CD14-positive monocyte (primary cell): ENCODE data around the gene HTR2B. TPM values are rescaled to one million over a fixed set of nuclear protein-coding genes. Genes with fewer than 3 reads are reported as not detected.

Source experiments
- DNase-seq, 3 donors: peaks; one replicate each; pipeline ENCODE4 v3.0.0-alpha.2; 2011 to 2022
- H2AFZ ChIP-seq: 2 replicates; pipeline ENCODE4 v1.6.0; 2012; ENCODE audit warnings: mild to moderate bottlenecking, low read depth, low read length, inconsistent platforms; ENCODE audit not compliant: insufficient read depth, poor library complexity, severe bottlenecking
- H3K27ac ChIP-seq, 2 donors: 1 replicate in 1 of 2; 2 replicates in 1 of 2; pipeline ENCODE4 v1.5.1; 2012 to 2013; ENCODE audit warnings: low read length in 2 of 2, control low read depth in 1 of 2, inconsistent platforms in 1 of 2, low read depth in 1 of 2, mild to moderate bottlenecking in 1 of 2
- H3K27me3 ChIP-seq, 2 donors: one replicate each; pipeline versions ENCODE4 v1.6.0 to v1.6.1; 2011 to 2013; ENCODE audit warnings: low read length in 2 of 2; ENCODE audit not compliant: control insufficient read depth in 2 of 2, insufficient read depth in 2 of 2
- H3K36me3 ChIP-seq, 2 donors: replicated peaks in 1 of 2; 1 replicate in 1 of 2; 2 replicates in 1 of 2; pipeline versions ENCODE4 v1.5.1 to v1.6.1; 2012 to 2013; ENCODE audit warnings: low read length in 2 of 2, control low read depth in 1 of 2, inconsistent platforms in 1 of 2, mild to moderate bottlenecking in 1 of 2; ENCODE audit not compliant: insufficient read depth in 2 of 2, control insufficient read depth in 1 of 2
- H3K4me1 ChIP-seq, 2 donors: 1 replicate in 1 of 2; 2 replicates in 1 of 2; pipeline versions ENCODE4 v1.5.1 to v1.6.1; 2012 to 2013; ENCODE audit warnings: low read length in 2 of 2, control low read depth in 1 of 2, inconsistent platforms in 1 of 2, mild to moderate bottlenecking in 1 of 2, moderate library complexity in 1 of 2; ENCODE audit not compliant: insufficient read depth in 2 of 2, control insufficient read depth in 1 of 2
- H3K4me2 ChIP-seq: replicated peaks from 2 replicates; pipeline ENCODE3; 2012; ENCODE audit warnings: low read length, moderate library complexity, mild to moderate bottlenecking; ENCODE audit not compliant: poor library complexity, severe bottlenecking; ENCODE audit errors: extremely low read depth
- H3K4me3 ChIP-seq, 3 experiments: fragments of 200-600 bp in 1 of 3; sonication (generic) in 1 of 3; replicated peaks in 1 of 3; 1 replicate in 2 of 3; 2 replicates in 1 of 3; pipeline ENCODE4 v1.5.1; 2011 to 2013; ENCODE audit warnings: low read length in 3 of 3, mild to moderate bottlenecking in 3 of 3, control low read depth in 2 of 3, low read depth in 2 of 3, inconsistent platforms in 1 of 3, moderate library complexity in 1 of 3
- H3K79me2 ChIP-seq: 2 replicates; pipeline ENCODE4 v1.6.0; 2012; ENCODE audit warnings: mild to moderate bottlenecking, control low read depth, inconsistent platforms, low read length, moderate library complexity; ENCODE audit not compliant: insufficient read depth
- H3K9ac ChIP-seq: 2 replicates; pipeline ENCODE4 v1.6.0; 2017; ENCODE audit warnings: low read length, mild to moderate bottlenecking; ENCODE audit not compliant: insufficient read depth, poor library complexity, severe bottlenecking
- H3K9me3 ChIP-seq, 2 donors: replicated peaks in 1 of 2; 1 replicate in 1 of 2; 2 replicates in 1 of 2; pipeline versions ENCODE4 v1.5.1 to v1.6.1; 2012 to 2013; ENCODE audit warnings: low read length in 2 of 2, control low read depth in 1 of 2; ENCODE audit not compliant: control insufficient read depth in 1 of 2, insufficient read depth in 1 of 2
- H4K20me1 ChIP-seq: 2 replicates; pipeline ENCODE4 v1.6.0; 2012; ENCODE audit warnings: mild to moderate bottlenecking, low read length, control low read depth, moderate library complexity; ENCODE audit not compliant: insufficient read depth
- H3K27ac Mint-ChIP-seq, 7 donors: one replicate each; pipeline ENCODE4 v1.8.0; 2020; ENCODE audit warnings: mild to moderate bottlenecking in 7 of 7, mixed read lengths in 7 of 7, moderate library complexity in 6 of 7, inconsistent platforms in 2 of 7
- H3K27me3 Mint-ChIP-seq, 3 donors: one replicate each; pipeline ENCODE4 v1.8.0; 2021 to 2022; ENCODE audit warnings: low read depth in 3 of 3, mild to moderate bottlenecking in 3 of 3, mixed read lengths in 3 of 3, moderate library complexity in 3 of 3, inconsistent platforms in 1 of 3
- H3K36me3 Mint-ChIP-seq, 2 donors: one replicate each; pipeline ENCODE4 v1.8.0; 2020; ENCODE audit warnings: mixed read lengths in 2 of 2, inconsistent platforms in 1 of 2, mild to moderate bottlenecking in 1 of 2
- H3K4me1 Mint-ChIP-seq: one replicate; pipeline ENCODE4 v1.8.0; 2020; ENCODE audit warnings: mild to moderate bottlenecking, mixed read lengths
- H3K4me3 Mint-ChIP-seq, 2 donors: one replicate each; pipeline ENCODE4 v1.8.0; 2020; ENCODE audit warnings: mild to moderate bottlenecking in 2 of 2, mixed read lengths in 2 of 2, moderate library complexity in 1 of 2
- H3K9me3 Mint-ChIP-seq, 7 donors: one replicate each; pipeline ENCODE4 v1.8.0; 2020 to 2022; ENCODE audit warnings: mixed read lengths in 7 of 7, mild to moderate bottlenecking in 6 of 7, moderate library complexity in 6 of 7, inconsistent platforms in 2 of 7
- CTCF ChIP-seq: fragments of 200-600 bp; IDR thresholded peaks from one replicate; pipeline ENCODE4 v1.8.0; 2022; ENCODE audit warnings: antibody characterized with exemption, mild to moderate bottlenecking
- WGBS: methylation state at CpG from one replicate; pipeline ENCODE4 v1.1.5; 2013; ENCODE audit warnings: missing lambda C conversion rate; ENCODE audit not compliant: insufficient coverage; 5-methylcytosine and 5-hydroxymethylcytosine counted together
- intact Hi-C, 2 donors: fragments of 100-400 bp; cut with micrococcal nuclease; formaldehyde crosslinking; loops; one replicate each; pipeline versions ENCODE4 v1.15.0 to v1.15.1; 2023
- polyA plus RNA-seq, 3 donors: library from polyadenylated mRNA; depleted of rRNA in 1 of 3; unstranded in 2 of 3; stranded (reverse) in 1 of 3; fragments of 300-500 nt in 2 of 3; fragments of >200 nt in 1 of 3; fragmentation: Illumina TruSeq in 2 of 3; gene quantifications; 1 replicate in 2 of 3; 2 replicates in 1 of 3; pipeline ENCODE4 v1.2.3, GENCODE V29; 2012 to 2021

The HTR2B gene
- polyA plus RNA-seq, 3 donors, result not detected

GRCh38 chr2:231134910-231135655 lies 10.2 kb upstream of the HTR2B start:
- intact Hi-C loops, result no loop called here
- Histone ChIP-seq H3K79me2 (no peaks in the 10 kb centered on the region), H3K36me3 (peaks cover 7 to 24% of the 10 kb centered on the region in 2 donors), H3K9ac (no peak overlapping the region), H3K4me2 (no peak overlapping the region), H3K27me3 (no peaks in the 10 kb centered on the region), H3K9me3 (no peaks in the 10 kb centered on the region), H2AFZ (no peak overlapping the region), H4K20me1 (peaks cover 18% of the 10 kb centered on the region), H3K4me1 (no peaks in the 10 kb centered on the region), H3K4me3 (no peak overlapping the region), H3K27ac (peak overlapping the region in 1 of 2 donors; percentile 6)
- H3K27me3 Mint-ChIP-seq, result no peaks in the 10 kb centered on the region
- H3K4me3 Mint-ChIP-seq, result no peak overlapping the region
- H3K9me3 Mint-ChIP-seq, result no peaks in the 10 kb centered on the region
- peak in 2 of 3 donors; percentile 5 to 41 for DNase-seq
- H3K4me1 Mint-ChIP-seq, result peaks cover 9% of the 10 kb centered on the region
- no peak overlapping the region for H3K27ac Mint-ChIP-seq
- H3K36me3 Mint-ChIP-seq, result peaks cover 26 to 32% of the 10 kb centered on the region in 2 donors
- no CpG with 5 or more reads among the region's 1 CpG for WGBS
- TF ChIP-seq CTCF, result no peak

GRCh38 chr2:231133365-231134099 lies 8.7 kb upstream of the HTR2B start:
- Mint-ChIP-seq H3K4me3 (no peak overlapping the region), H3K27me3 (no peaks in the 10 kb centered on the region), H3K36me3 (peaks cover 18% of the 10 kb centered on the region in 2 donors), H3K27ac (no peak overlapping the region), H3K9me3 (no peaks in the 10 kb centered on the region), H3K4me1 (peaks cover 9% of the 10 kb centered on the region)
- Histone ChIP-seq H3K27ac (no peak overlapping the region), H3K9ac (no peak overlapping the region), H3K9me3 (no peaks in the 10 kb centered on the region), H4K20me1 (peaks cover 18% of the 10 kb centered on the region), H2AFZ (no peak overlapping the region), H3K4me1 (no peaks in the 10 kb centered on the region), H3K27me3 (no peaks in the 10 kb centered on the region), H3K79me2 (no peaks in the 10 kb centered on the region), H3K4me3 (no peak overlapping the region), H3K36me3 (peaks cover 4 to 11% of the 10 kb centered on the region in 2 donors), H3K4me2 (no peak overlapping the region)
- TF ChIP-seq CTCF, result no peak
- no CpG with 5 or more reads among the region's 1 CpG for WGBS
- DNase-seq, result no peak
- intact Hi-C loops, result no loop called here
